Measurements from ENCODE around the gene RUVBL2. TPM values are rescaled to one million over a fixed set of nuclear protein-coding genes. Genes with fewer than 3 reads are reported as not detected.

The RUVBL2 gene
- total RNA-seq, 1 donor from 2014 or later = 106 TPM

- TF ChIP-seq CTCF (IDR thresholded peaks at IDR 0.05) = no peak
- H3K4me1 ChIP-seq = peaks cover 9 to 31% of the 10 kb centered on the region in 2 donors
- no peak for DNase-seq (ENCODE audit: low spot score in 2 of 2)
- H3K4me3 ChIP-seq = no peak overlapping the region
- H3K36me3 ChIP-seq = peaks cover 41 to 52% of the 10 kb centered on the region in 2 donors
- H3K27me3 ChIP-seq = no peaks in the 10 kb centered on the region
- intact Hi-C loops (cut with DNase I) = loop anchor here (2.0 kb wide), 2 partner anchors 13 to 173 kb away; partner anchors contain the start of gene BAX
- H3K27ac ChIP-seq = peak overlapping the region in 1 of 2 donors; percentile 96
- H3K9me3 ChIP-seq = no peaks in the 10 kb centered on the region
These were observed 25.5 kb upstream of the RUVBL2 start for GRCh38 chr19:48968179-48968661.

GRCh38 chr19:48968813-48969218, 24.9 kb upstream of the RUVBL2 start:
- peaks cover 9 to 27% of the 10 kb centered on the region in 2 donors for H3K4me1 ChIP-seq
- DNase-seq (ENCODE audit: low spot score in 2 of 2) = no peak

GRCh38 chr19:48969276-48970138, 24.2 kb upstream of the RUVBL2 start:
- no peaks in the 10 kb centered on the region for H3K27me3 ChIP-seq
- peaks cover 9 to 21% of the 10 kb centered on the region in 2 donors for H3K4me1 ChIP-seq
- H3K36me3 ChIP-seq = peaks cover 52 to 65% of the 10 kb centered on the region in 2 donors
- H3K9me3 ChIP-seq = no peaks in the 10 kb centered on the region
- no peak for TF ChIP-seq CTCF (IDR thresholded peaks at IDR 0.05)
- no peak for DNase-seq (ENCODE audit: low spot score in 2 of 2)
- no peak overlapping the region for H3K4me3 ChIP-seq
- H3K27ac ChIP-seq = peak overlapping the region; percentile 45 to 96
- intact Hi-C loops (cut with DNase I) = loop anchor here (2.0 kb wide), 2 partner anchors 15 to 175 kb away; partner anchors contain the start of gene BAX

More at GRCh38 chr19:48968813-48969218, 24.9 kb upstream of the RUVBL2 start:
- TF ChIP-seq CTCF (IDR thresholded peaks at IDR 0.05) = no peak
- Histone ChIP-seq H3K27ac (peak overlapping the region in 1 of 2 donors; percentile 96), H3K4me3 (no peak overlapping the region), H3K9me3 (no peaks in the 10 kb centered on the region), H3K36me3 (peaks cover 45 to 58% of the 10 kb centered on the region in 2 donors), H3K27me3 (no peaks in the 10 kb centered on the region)
- intact Hi-C loops (cut with DNase I) = loop anchor here (2.0 kb wide), 2 partner anchors 14 to 174 kb away; partner anchors contain the start of gene BAX

GRCh38 chr19:48970139-48970766, 23.4 kb upstream of the RUVBL2 start:
- no peaks in the 10 kb centered on the region for H3K27me3 ChIP-seq
- no peak overlapping the region for H3K4me3 ChIP-seq
- no peak for DNase-seq (ENCODE audit: low spot score in 2 of 2)
- H3K4me1 ChIP-seq = peaks cover 9 to 18% of the 10 kb centered on the region in 2 donors
- no peak for TF ChIP-seq CTCF (IDR thresholded peaks at IDR 0.05)
- peak overlapping the region in 1 of 2 donors; percentile 96 for H3K27ac ChIP-seq
- intact Hi-C loops (cut with DNase I) = no loop called here
- peaks cover 53 to 70% of the 10 kb centered on the region in 2 donors for H3K36me3 ChIP-seq
- H3K9me3 ChIP-seq = no peaks in the 10 kb centered on the region

GRCh38 chr19:48970923-48971395, 22.7 kb upstream of the RUVBL2 start:
- peak; percentile 91 to 93 (median 91) for TF ChIP-seq CTCF (IDR thresholded peaks at IDR 0.05)
- Histone ChIP-seq H3K27me3 (no peaks in the 10 kb centered on the region), H3K36me3 (peaks cover 52 to 73% of the 10 kb centered on the region in 2 donors), H3K27ac (peak overlapping the region in 1 of 2 donors; percentile 53), H3K9me3 (no peaks in the 10 kb centered on the region), H3K4me3 (no peak overlapping the region), H3K4me1 (peaks cover 9 to 18% of the 10 kb centered on the region in 2 donors)
- intact Hi-C loops (cut with DNase I) = no loop called here
- DNase-seq (ENCODE audit: low spot score in 2 of 2) = peak in 1 of 2 donors; percentile 86

Measured in ascending aorta (tissue), 2 donors.